ENCODE measurements around the gene XRN2.

DNA sequence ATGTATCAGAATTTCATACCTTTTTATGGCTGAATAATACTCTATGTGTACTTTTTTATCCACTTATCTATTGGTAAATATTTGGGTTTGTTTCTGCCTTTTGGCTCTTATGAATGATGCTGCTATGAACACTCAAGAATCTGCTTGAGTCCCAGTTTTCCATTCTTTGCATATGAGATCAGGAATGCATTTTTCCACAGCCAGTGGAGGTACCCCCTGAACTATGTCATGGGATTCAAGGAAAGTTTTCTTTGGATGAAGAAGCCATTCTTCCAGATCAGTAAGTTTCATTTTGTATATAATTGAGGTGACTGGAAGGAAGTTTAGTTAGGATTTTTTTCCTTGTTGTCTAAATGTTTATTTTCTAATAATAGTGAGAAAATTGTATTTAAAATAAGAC is 53.3 kb downstream of the XRN2 start:
- TF ChIP-seq POLR2A (IDR thresholded peaks at IDR 0.05) (no peak), POLR2AphosphoS5 (IDR thresholded peaks at IDR 0.05) (no peak)
- TF ChIP-seq, protein P1, sequence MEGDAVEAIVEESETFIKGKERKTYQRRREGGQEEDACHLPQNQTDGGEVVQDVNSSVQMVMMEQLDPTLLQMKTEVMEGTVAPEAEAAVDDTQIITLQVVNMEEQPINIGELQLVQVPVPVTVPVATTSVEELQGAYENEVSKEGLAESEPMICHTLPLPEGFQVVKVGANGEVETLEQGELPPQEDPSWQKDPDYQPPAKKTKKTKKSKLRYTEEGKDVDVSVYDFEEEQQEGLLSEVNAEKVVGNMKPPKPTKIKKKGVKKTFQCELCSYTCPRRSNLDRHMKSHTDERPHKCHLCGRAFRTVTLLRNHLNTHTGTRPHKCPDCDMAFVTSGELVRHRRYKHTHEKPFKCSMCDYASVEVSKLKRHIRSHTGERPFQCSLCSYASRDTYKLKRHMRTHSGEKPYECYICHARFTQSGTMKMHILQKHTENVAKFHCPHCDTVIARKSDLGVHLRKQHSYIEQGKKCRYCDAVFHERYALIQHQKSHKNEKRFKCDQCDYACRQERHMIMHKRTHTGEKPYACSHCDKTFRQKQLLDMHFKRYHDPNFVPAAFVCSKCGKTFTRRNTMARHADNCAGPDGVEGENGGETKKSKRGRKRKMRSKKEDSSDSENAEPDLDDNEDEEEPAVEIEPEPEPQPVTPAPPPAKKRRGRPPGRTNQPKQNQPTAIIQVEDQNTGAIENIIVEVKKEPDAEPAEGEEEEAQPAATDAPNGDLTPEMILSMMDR (IDR thresholded peaks at IDR 0.05) = no peak

All from gastroesophageal sphincter (tissue), 3 donors.